ENCODE results near the gene SLC22A31. TPM values are rescaled to one million over a fixed set of nuclear protein-coding genes. Genes with fewer than 3 reads are reported as not detected.
A peak's percentile ranks its signal among the peaks of the same experiment; 100 is the strongest.
"Not testable (repeated sequence)": the region's sequence is repeated elsewhere in the genome, so short reads cannot be mapped to it uniquely, and the experiment has no call there.

SLC22A31 gene
- total RNA-seq, 1 donor from 2014 or later, result 6.1 TPM

- Histone ChIP-seq H3K36me3 (ENCODE audit: control insufficient read depth, insufficient read depth, low read length) (no peaks in the 10 kb centered on the region), H3K4me3 (ENCODE audit: low read depth, low read length) (no peak overlapping the region), H3K27me3 (ENCODE audit: control insufficient read depth, insufficient read depth, low read length) (peaks cover 79% of the 10 kb centered on the region)
- TF ChIP-seq CTCF (IDR thresholded peaks at IDR 0.05; ENCODE audit: insufficient read depth, low read length, poor library complexity, severe bottlenecking), result no peak
- no peak for DNase-seq (ENCODE audit: low read depth)
Measured at GRCh38 chr16:89170346-89171215, 29.8 kb downstream of the SLC22A31 start.

GRCh38 chr16:89169778-89170177 is 30.6 kb downstream of the SLC22A31 start:
- Histone ChIP-seq H3K36me3 (ENCODE audit: control insufficient read depth, insufficient read depth, low read length) (no peaks in the 10 kb centered on the region), H3K4me3 (ENCODE audit: low read depth, low read length) (no peak overlapping the region), H3K27me3 (ENCODE audit: control insufficient read depth, insufficient read depth, low read length) (peaks cover 76% of the 10 kb centered on the region)
- no peak for DNase-seq (ENCODE audit: low read depth)
- no peak for TF ChIP-seq CTCF (IDR thresholded peaks at IDR 0.05; ENCODE audit: insufficient read depth, low read length, poor library complexity, severe bottlenecking)

- DNase-seq (ENCODE audit: low read depth), result no peak
- Histone ChIP-seq H3K36me3 (ENCODE audit: control insufficient read depth, insufficient read depth, low read length) (no peaks in the 10 kb centered on the region), H3K27me3 (ENCODE audit: control insufficient read depth, insufficient read depth, low read length) (peaks cover 73% of the 10 kb centered on the region), H3K4me3 (ENCODE audit: low read depth, low read length) (no peak overlapping the region)
- no peak for TF ChIP-seq CTCF (IDR thresholded peaks at IDR 0.05; ENCODE audit: insufficient read depth, low read length, poor library complexity, severe bottlenecking)
Measured at GRCh38 chr16:89168381-89169189, 31.8 kb downstream of the SLC22A31 start.

- H3K36me3 ChIP-seq (ENCODE audit: control insufficient read depth, insufficient read depth, low read length), result no peaks in the 10 kb centered on the region
- H3K27me3 ChIP-seq (ENCODE audit: control insufficient read depth, insufficient read depth, low read length), result peaks cover 66% of the 10 kb centered on the region
- no peak for DNase-seq (ENCODE audit: low read depth)
- TF ChIP-seq CTCF (IDR thresholded peaks at IDR 0.05; ENCODE audit: insufficient read depth, low read length, poor library complexity, severe bottlenecking), result peak; percentile 91
- H3K4me3 ChIP-seq (ENCODE audit: low read depth, low read length), result no peak overlapping the region
Measured at GRCh38 chr16:89167425-89167941, 32.9 kb downstream of the SLC22A31 start.

- Histone ChIP-seq H3K36me3 (ENCODE audit: control insufficient read depth, insufficient read depth, low read length) (no peaks in the 10 kb centered on the region), H3K4me3 (ENCODE audit: low read depth, low read length) (no peak overlapping the region), H3K27me3 (ENCODE audit: control insufficient read depth, insufficient read depth, low read length) (peaks cover 62% of the 10 kb centered on the region)
- no peak for DNase-seq (ENCODE audit: low read depth)
- no peak for TF ChIP-seq CTCF (IDR thresholded peaks at IDR 0.05; ENCODE audit: insufficient read depth, low read length, poor library complexity, severe bottlenecking)
Measured at GRCh38 chr16:89166696-89167424, 33.5 kb downstream of the SLC22A31 start.

GRCh38 chr16:89165681-89165979 is 34.7 kb downstream of the SLC22A31 start:
- peaks cover 51% of the 10 kb centered on the region for H3K27me3 ChIP-seq (ENCODE audit: control insufficient read depth, insufficient read depth, low read length)
- not testable (repeated sequence) for H3K4me3 ChIP-seq (ENCODE audit: low read depth, low read length); DNase-seq (ENCODE audit: low read depth); H3K36me3 ChIP-seq (ENCODE audit: control insufficient read depth, insufficient read depth, low read length)
